ENCODE results near the gene ARL15. TPM values are rescaled to one million over a fixed set of nuclear protein-coding genes. Genes with fewer than 3 reads are reported as not detected.

Gene ARL15
- total and polyA plus RNA-seq, 4 donors, result 5.7 to 66.2 (median 14.9) TPM

GRCh38 chr5:54224103-54224826, 86.1 kb downstream of the ARL15 start:
- H3K27me3 ChIP-seq (ENCODE audit: control insufficient read depth in 3 of 3, insufficient read depth in 3 of 3, low read length in 2 of 3), result no peaks in the 10 kb centered on the region
- TF ChIP-seq CTCF (IDR thresholded peaks at IDR 0.05; ENCODE audit: control extremely low read depth, extremely low read depth), result no peak
- H3K27ac ChIP-seq (ENCODE audit: low read depth in 1 of 2, low read length in 1 of 2), result no peak overlapping the region
- H3K36me3 ChIP-seq (ENCODE audit: control insufficient read depth in 4 of 4, insufficient read depth in 4 of 4, low read length in 4 of 4), result no peaks in the 10 kb centered on the region
- peaks cover 1 to 20% (median 4%) of the 10 kb centered on the region in 5 donors for H3K4me1 ChIP-seq (ENCODE audit: control insufficient read depth in 5 of 5, insufficient read depth in 5 of 5, low read length in 5 of 5)
- no peak overlapping the region for H3K4me3 ChIP-seq
- no peak for ATAC-seq (ENCODE audit: insufficient read depth, low FRiP score)
- 71 to 89% methylated on average over 10 of the region's 10 CpGs for WGBS, 2 donors
- DNase-seq, result no peak
- H3K9ac ChIP-seq (ENCODE audit: insufficient read depth in 1 of 2, low read length in 2 of 2), result no peak overlapping the region
- no peaks in the 10 kb centered on the region for H3K9me3 ChIP-seq (ENCODE audit: control insufficient read depth in 4 of 4, insufficient read depth in 3 of 4, low read length in 3 of 4)

- DNase-seq, result no peak
- Histone ChIP-seq H3K27me3 (ENCODE audit: control insufficient read depth in 3 of 3, insufficient read depth in 3 of 3, low read length in 2 of 3) (no peaks in the 10 kb centered on the region), H3K4me1 (ENCODE audit: control insufficient read depth in 5 of 5, insufficient read depth in 5 of 5, low read length in 5 of 5) (peaks cover 1 to 20% (median 4%) of the 10 kb centered on the region in 5 donors), H3K27ac (ENCODE audit: low read depth in 1 of 2, low read length in 1 of 2) (no peak overlapping the region), H3K36me3 (ENCODE audit: control insufficient read depth in 4 of 4, insufficient read depth in 4 of 4, low read length in 4 of 4) (no peaks in the 10 kb centered on the region), H3K9ac (ENCODE audit: insufficient read depth in 1 of 2, low read length in 2 of 2) (no peak overlapping the region), H3K4me3 (no peak overlapping the region), H3K9me3 (ENCODE audit: control insufficient read depth in 4 of 4, insufficient read depth in 3 of 4, low read length in 3 of 4) (no peaks in the 10 kb centered on the region)
- no peak for ATAC-seq (ENCODE audit: insufficient read depth, low FRiP score)
- no peak for TF ChIP-seq CTCF (IDR thresholded peaks at IDR 0.05; ENCODE audit: control extremely low read depth, extremely low read depth)
- WGBS, 2 donors, result 93% methylated on average over 4 of the region's 4 CpGs
These were observed 88.0 kb downstream of the ARL15 start for GRCh38 chr5:54222336-54222735.

- no peaks in the 10 kb centered on the region for H3K9me3 ChIP-seq (ENCODE audit: control insufficient read depth in 4 of 4, insufficient read depth in 3 of 4, low read length in 3 of 4)
- no peak for ATAC-seq (ENCODE audit: insufficient read depth, low FRiP score)
- H3K4me3 ChIP-seq, result no peak overlapping the region
- H3K36me3 ChIP-seq (ENCODE audit: control insufficient read depth in 4 of 4, insufficient read depth in 4 of 4, low read length in 4 of 4), result no peaks in the 10 kb centered on the region
- WGBS, 2 donors, result 95 to 96% methylated on average over 1 of the region's 1 CpG
- no peak overlapping the region for H3K27ac ChIP-seq (ENCODE audit: low read depth in 1 of 2, low read length in 1 of 2)
- peaks cover 0 to 20% (median 4%) of the 10 kb centered on the region in 5 donors for H3K4me1 ChIP-seq (ENCODE audit: control insufficient read depth in 5 of 5, insufficient read depth in 5 of 5, low read length in 5 of 5)
- no peak for DNase-seq
- H3K27me3 ChIP-seq (ENCODE audit: control insufficient read depth in 3 of 3, insufficient read depth in 3 of 3, low read length in 2 of 3), result no peaks in the 10 kb centered on the region
- H3K9ac ChIP-seq (ENCODE audit: insufficient read depth in 1 of 2, low read length in 2 of 2), result no peak overlapping the region
- no peak for TF ChIP-seq CTCF (IDR thresholded peaks at IDR 0.05; ENCODE audit: control extremely low read depth, extremely low read depth)
These were observed 89.2 kb downstream of the ARL15 start for GRCh38 chr5:54221135-54221534.

All from lung (tissue), 12 donors.